ENCODE data around the gene ERC1. TPM values are rescaled to one million over a fixed set of nuclear protein-coding genes. Genes with fewer than 3 reads are reported as not detected.

ERC1 gene
- total RNA-seq, 2 donors from 2014 or later: 40.3 to 43.0 TPM

DNA sequence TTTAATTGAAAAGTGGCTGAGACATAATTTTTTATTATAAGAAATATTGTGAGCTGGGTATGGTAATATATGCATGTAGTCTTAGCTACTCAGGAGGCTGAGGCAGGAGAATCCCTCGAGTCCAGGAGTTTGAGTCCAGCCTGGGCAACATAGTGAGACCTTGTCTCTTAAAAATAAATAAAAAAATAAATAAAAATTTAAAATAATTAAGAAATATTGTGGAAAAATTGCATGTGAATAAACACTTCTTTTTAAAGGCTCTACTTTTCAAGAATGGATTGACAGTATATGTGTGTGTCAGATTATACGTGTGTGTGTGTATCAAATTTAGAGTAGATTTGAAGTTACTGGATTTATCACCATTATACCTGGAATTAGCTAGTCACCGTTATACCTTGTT lies 43.2 kb downstream of the ERC1 start:
- no peak for DNase-seq (ENCODE audit: low spot score)

DNA sequence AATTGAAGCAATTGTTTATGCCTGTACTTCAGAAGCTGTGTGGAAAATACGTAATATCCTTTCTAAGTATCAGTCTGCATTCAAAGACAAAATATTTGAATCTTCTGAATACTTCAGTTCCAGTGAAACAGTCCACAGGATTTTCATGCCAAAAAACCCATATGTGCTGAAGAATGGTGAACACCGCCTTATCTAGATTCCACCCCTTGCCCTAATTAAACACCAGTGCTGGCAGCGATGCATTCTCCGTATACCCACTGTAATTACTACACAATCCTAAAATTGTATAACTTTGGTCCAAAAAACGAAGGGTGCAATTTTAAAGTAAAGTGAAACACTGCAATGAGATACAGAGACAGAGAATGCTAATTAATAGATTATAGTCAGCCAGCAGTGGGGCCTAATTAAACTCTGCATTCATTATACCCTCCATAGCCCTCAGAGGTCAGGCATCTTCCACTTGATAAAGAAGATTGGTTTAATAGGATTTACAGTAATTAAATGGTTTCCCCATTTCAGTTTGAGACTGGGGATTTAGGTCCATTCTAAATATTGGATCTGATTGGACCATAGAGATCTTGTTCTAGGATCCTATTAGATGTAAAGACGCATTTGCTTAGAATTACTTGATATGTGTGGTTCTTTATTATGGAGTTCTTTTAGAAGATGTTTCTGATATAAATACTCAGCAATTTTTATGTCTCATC lies 43.9 kb downstream of the ERC1 start:
- no peaks in the 10 kb centered on the region for H3K9me3 ChIP-seq
- TF ChIP-seq, protein P1, sequence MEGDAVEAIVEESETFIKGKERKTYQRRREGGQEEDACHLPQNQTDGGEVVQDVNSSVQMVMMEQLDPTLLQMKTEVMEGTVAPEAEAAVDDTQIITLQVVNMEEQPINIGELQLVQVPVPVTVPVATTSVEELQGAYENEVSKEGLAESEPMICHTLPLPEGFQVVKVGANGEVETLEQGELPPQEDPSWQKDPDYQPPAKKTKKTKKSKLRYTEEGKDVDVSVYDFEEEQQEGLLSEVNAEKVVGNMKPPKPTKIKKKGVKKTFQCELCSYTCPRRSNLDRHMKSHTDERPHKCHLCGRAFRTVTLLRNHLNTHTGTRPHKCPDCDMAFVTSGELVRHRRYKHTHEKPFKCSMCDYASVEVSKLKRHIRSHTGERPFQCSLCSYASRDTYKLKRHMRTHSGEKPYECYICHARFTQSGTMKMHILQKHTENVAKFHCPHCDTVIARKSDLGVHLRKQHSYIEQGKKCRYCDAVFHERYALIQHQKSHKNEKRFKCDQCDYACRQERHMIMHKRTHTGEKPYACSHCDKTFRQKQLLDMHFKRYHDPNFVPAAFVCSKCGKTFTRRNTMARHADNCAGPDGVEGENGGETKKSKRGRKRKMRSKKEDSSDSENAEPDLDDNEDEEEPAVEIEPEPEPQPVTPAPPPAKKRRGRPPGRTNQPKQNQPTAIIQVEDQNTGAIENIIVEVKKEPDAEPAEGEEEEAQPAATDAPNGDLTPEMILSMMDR (IDR thresholded peaks at IDR 0.05): no peak
- H3K27ac ChIP-seq: no peak overlapping the region
- no peaks in the 10 kb centered on the region for H3K36me3 ChIP-seq
- no peak for DNase-seq (ENCODE audit: low spot score)
- no peaks in the 10 kb centered on the region for H3K27me3 ChIP-seq
- no peaks in the 10 kb centered on the region for H3K4me1 ChIP-seq
- no peak overlapping the region for H3K4me3 ChIP-seq

More for the DNA sequence above, 43.2 kb downstream of the ERC1 start:
- H3K9me3 ChIP-seq: no peaks in the 10 kb centered on the region
- no peak overlapping the region for H3K27ac ChIP-seq
- H3K36me3 ChIP-seq: no peaks in the 10 kb centered on the region
- H3K4me3 ChIP-seq: no peak overlapping the region
- no peaks in the 10 kb centered on the region for H3K27me3 ChIP-seq
- TF ChIP-seq, protein P1 (IDR thresholded peaks at IDR 0.05): no peak
- H3K4me1 ChIP-seq: no peaks in the 10 kb centered on the region

DNA sequence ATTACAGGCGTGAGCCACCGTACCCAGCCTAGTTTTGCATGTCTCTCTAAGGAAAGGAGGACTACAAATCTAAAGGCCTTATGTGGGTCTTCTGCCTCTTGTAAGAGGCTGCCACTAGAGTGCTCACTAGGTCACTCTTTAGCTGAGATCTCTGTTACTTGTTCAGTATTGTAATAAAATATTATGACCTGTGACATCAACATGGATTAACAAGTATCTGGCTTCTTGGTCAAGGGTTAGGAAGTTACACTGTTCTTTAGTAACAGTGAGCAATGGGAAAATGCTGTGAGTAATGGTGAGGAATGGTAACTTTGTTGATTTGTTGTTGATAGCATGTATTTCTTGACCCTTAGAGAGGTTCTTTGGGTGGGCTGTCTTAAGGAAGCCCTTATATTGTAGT lies 50.5 kb downstream of the ERC1 start:
- TF ChIP-seq, protein P1 (IDR thresholded peaks at IDR 0.05): no peak
- Histone ChIP-seq H3K4me1 (peaks cover 0 to 7% of the 10 kb centered on the region in 2 donors), H3K9me3 (no peaks in the 10 kb centered on the region), H3K27ac (no peak overlapping the region), H3K4me3 (no peak overlapping the region), H3K36me3 (no peaks in the 10 kb centered on the region), H3K27me3 (no peaks in the 10 kb centered on the region)
- no peak for DNase-seq (ENCODE audit: low spot score)

DNA sequence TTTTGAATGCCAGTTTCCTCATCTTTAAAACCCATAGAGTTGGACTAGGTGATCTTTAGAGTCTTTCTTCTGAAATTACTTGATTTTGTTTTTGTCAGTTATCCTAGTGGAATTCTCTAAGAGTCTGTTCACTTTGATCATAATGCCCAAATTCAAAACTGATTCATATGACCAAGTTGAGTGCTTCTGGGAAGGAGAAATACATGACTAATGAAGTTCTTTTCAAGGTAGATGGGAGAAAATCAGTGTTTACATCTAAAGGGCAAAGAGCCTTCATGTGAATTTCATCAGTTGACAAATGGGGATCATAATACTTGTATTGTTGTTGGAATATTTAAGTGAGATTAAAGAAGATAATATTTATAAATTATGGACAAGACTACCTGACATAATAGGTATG lies 53.2 kb downstream of the ERC1 start:
- TF ChIP-seq, protein P1 (IDR thresholded peaks at IDR 0.05): no peak
- no peak overlapping the region for H3K4me3 ChIP-seq

DNA sequence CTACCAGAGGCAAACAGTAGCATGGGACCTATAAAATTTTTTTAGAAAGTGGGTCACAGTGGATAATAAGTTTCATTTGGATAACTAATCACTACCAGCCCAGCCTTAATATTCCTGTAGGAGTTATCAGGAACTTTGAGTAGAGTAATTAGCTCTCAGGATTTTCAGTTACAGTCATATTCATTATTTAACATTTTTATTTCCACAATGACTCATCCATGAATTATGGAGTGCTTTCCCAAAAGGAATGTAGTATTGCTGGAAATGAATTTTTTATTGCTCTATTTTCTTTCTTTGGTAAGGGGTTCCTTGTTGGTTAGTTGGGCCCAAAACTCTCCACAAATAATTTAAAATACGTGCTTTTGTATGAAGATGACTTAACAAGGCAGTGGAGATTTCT lies 53.7 kb downstream of the ERC1 start:
- Histone ChIP-seq H3K27ac (no peak overlapping the region), H3K27me3 (no peaks in the 10 kb centered on the region), H3K4me1 (peaks cover 0 to 23% of the 10 kb centered on the region in 2 donors), H3K36me3 (no peaks in the 10 kb centered on the region), H3K4me3 (no peak overlapping the region), H3K9me3 (no peaks in the 10 kb centered on the region)
- no peak for DNase-seq (ENCODE audit: low spot score)
- TF ChIP-seq, protein P1 (IDR thresholded peaks at IDR 0.05): no peak

More for the DNA sequence above, 53.2 kb downstream of the ERC1 start:
- Histone ChIP-seq H3K4me1 (peaks cover 0 to 23% of the 10 kb centered on the region in 2 donors), H3K27ac (no peak overlapping the region), H3K27me3 (no peaks in the 10 kb centered on the region), H3K36me3 (no peaks in the 10 kb centered on the region), H3K9me3 (no peaks in the 10 kb centered on the region)
- no peak for DNase-seq (ENCODE audit: low spot score)

DNA sequence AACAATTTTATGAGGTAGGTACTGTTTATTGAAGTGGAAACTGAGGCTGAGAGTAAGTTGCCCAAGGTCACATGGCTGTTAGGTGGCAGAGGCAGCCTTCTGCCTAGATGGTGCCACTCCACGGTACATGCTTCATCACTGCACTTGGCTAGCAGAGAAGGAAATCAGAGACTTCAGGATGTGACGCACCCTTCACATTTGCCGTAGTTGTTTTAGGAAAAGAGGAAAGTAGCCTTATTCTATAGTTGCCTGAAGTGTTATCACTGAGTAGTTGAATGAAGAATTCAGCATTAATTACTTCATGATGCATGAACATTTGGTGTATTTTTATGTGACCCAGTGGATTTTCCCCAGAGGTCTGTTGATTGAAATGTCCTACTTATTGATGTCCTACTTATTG lies 55.7 kb downstream of the ERC1 start:
- Histone ChIP-seq H3K4me1 (peaks cover 0 to 23% of the 10 kb centered on the region in 2 donors), H3K27me3 (no peaks in the 10 kb centered on the region), H3K9me3 (no peaks in the 10 kb centered on the region), H3K36me3 (no peaks in the 10 kb centered on the region), H3K27ac (no peak overlapping the region), H3K4me3 (no peak overlapping the region)
- TF ChIP-seq, protein P1 (IDR thresholded peaks at IDR 0.05): no peak
- DNase-seq (ENCODE audit: low spot score): no peak

Measured in right atrium auricular region (tissue), 2 donors.